HG03097 (cell line): Measurements from ENCODE around the gene EFNA5.
"Not testable (repeated sequence)": the region's sequence is repeated elsewhere in the genome, so short reads cannot be mapped to it uniquely, and the experiment has no call there.

ENCODE experiments used
- ATAC-seq: cut with Tn5 transposase; IDR thresholded peaks from one replicate; pipeline ENCODE4 v1.9.1; 2021; ENCODE audit not compliant: unreplicated experiment, low FRiP score

The EFNA5 gene

DNA sequence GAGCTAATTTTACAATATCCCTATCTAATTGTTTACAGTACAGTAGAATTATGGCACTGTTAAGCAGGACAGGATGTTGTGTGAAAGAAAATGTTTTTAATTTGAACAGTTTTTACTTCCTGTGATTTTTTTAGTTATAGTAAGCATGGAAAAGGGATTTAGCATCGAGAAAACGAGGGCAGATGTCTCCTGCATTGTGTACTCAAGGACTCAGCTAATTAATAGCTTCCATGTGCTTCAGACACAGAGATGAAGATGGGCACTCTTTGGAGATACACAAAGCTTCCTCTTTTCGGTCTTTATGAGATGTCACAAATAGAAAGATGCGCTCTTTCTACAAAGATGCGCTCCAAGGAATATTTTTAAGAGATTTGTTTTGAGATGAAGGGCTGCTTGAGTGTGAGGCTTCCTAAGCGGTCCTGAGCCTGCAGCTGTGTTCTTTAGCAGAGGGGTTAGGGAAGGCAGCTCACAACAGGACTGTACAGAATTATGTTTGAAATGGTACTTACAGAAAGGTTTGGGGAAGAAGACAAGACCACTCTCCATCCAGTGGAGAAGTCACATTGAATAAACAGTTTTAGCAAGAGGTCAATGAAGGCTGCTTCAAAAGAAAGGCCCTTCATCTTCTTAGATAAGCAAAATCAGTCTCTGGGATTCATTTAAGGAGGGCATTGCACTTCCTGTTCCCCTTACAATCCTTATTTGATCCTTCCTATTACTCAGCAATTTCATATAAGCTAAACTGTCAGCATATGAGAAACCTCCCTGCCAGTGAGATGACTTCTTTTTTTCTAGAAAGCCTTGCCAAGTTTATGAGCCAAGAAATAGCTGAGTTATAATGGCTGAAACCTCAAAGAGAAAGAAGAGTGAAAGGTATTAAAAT is 311.5 kb downstream of the EFNA5 start:
- no peak for ATAC-seq

GRCh38 chr5:107356891-107357290 is 313.8 kb downstream of the EFNA5 start:
- no peak for ATAC-seq

DNA sequence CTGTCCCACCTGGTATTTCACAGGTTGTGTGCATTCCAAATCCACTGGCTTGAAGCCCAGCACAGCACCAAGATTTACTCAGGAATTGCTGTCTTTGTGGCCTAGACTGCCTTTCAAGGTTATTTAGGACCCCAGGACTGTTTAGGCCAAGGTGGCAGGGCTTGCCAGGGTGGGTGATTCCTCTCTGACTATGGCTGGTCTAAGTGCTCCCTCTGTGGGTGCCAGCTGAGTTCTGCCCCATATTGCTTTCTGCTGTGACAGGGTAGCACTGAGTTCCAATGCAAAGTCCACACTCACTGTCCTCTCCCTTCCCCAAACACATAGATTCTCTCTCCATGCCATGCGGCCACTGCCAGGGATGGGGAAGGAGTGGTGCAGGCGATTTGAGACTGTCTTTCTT is 318.2 kb downstream of the EFNA5 start:
- ATAC-seq, result no peak

DNA sequence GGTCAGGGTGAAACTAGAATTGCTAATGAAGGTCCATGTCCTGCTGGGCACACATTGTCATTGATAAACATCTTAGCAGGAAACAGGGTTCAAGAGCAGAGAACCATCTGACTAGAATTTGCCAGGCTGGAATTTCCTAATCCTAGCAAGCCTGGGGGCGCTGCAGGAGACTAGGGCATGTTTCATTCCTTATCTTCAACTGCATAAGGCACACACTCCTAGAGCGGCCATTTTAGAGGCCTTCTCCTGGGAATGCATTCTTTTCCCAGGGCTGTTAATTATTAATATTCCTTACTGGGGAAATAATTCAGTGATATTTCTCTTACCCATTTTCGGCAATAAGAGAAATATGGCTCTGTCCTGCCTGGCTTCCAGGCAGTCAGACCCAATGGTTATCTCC is 324.2 kb downstream of the EFNA5 start:
- not testable (repeated sequence) for ATAC-seq

- no peak for ATAC-seq
Observed at GRCh38 chr5:107342371-107342770, 328.4 kb downstream of the EFNA5 start.

- ATAC-seq, result no peak
Observed at GRCh38 chr5:107341376-107342084, 329.2 kb downstream of the EFNA5 start.

GRCh38 chr5:107340631-107341030 is 330.1 kb downstream of the EFNA5 start:
- no peak for ATAC-seq

DNA sequence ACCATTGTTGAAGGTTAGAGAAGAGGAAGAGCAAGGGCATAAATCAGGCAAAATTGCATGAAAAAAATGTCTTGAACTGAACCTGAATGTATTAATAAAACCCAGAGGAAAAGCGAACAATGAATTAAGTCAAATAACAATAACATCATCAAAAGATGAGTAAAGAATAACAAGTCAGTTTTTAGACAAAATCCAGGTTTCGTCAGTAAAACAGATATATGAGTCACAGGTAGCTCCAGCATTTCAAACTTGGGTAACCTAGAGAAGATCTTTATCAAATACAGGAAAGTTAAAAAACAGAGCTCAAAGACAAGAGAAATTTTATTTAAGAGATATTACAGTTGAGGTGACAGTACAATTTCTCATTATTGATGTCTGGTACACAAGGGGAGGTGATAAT is 332.4 kb downstream of the EFNA5 start:
- no peak for ATAC-seq

GRCh38 chr5:107337281-107337680 is 333.5 kb downstream of the EFNA5 start:
- ATAC-seq, result no peak

DNA sequence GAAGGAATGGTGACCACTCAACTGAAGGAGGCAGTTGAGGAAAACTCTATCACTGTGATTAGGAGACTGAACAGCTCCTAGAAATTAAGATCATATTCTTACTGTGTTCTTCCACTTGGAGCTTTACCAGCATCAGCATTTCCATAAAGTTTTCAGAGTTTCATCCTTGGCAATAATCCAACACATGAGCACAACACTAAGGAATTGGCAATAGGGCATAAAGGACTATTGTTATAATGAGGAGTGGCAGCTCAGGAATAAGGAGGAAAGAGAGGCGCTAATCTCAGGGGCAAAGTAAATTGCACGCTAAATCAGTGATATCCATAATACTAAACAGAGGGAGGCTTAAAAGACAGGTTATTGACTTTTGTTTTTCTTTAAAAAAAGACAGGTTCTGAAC is 338.9 kb downstream of the EFNA5 start:
- no peak for ATAC-seq

GRCh38 chr5:107331312-107331711 is 339.4 kb downstream of the EFNA5 start:
- ATAC-seq, result no peak

DNA sequence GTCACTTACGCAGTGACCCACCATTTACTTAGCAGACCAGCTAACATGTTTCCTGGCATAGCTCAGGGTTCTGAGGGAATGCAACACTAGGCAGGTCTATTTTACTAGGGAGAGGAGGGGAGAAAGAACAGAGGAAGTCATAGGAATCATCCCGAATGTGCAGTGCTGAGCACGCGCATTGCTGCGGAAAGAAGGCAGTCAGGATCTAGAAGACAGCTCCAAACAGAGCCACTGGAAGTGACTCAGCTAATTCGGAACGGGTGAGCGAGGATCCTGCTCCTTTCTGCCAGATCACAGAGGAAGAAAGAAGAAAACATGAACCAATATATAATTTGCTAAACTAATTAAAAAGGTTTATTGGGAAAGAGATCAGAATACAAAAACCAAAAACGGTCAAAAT is 339.8 kb downstream of the EFNA5 start:
- no peak for ATAC-seq

- ATAC-seq, result peak; percentile 79
Observed at GRCh38 chr5:107329850-107330249, 340.9 kb downstream of the EFNA5 start.
